SK-N-SH (cell line): ENCODE measurements around the gene WDFY2. TPM values are rescaled to one million over a fixed set of nuclear protein-coding genes. Genes with fewer than 3 reads are reported as not detected.

Experiments used
- CTCF ChIA-PET: fragments of 300-600, 350-600 bp; formaldehyde crosslinking; extraction: SDS; loops from one replicate; lab custom pipeline; 2021; lab: Yijun Ruan, JAX
- POLR2A ChIA-PET: fragments of 350-600 bp; sonication (Branson Sonifier 250); formaldehyde crosslinking; extraction: SDS; loops from one replicate; lab custom pipeline; 2020; ENCODE audit warnings: antibody characterized with exemption, inconsistent platforms; lab: Yijun Ruan, JAX
- DNase-seq: peaks from one replicate; pipeline ENCODE4 v3.0.0; 2012
- H2AFZ ChIP-seq: fragments of 200-600 bp; sonication (generic); 2 replicates; pipeline ENCODE4 v1.8.1; 2016; ENCODE audit warnings: antibody characterized with exemption, mild to moderate bottlenecking, low read depth
- H3F3A ChIP-seq: fragments of 200-600 bp; sonication (generic); replicated peaks from 2 replicates; pipeline ENCODE3; 2016; ENCODE audit warnings: antibody characterized with exemption, mild to moderate bottlenecking; ENCODE audit not compliant: insufficient read depth
- H3K27ac ChIP-seq, 2 experiments: fragments of 200-500 bp in 1 of 2; fragments of 200-600 bp in 1 of 2; sonication (Bioruptor generic) in 1 of 2; sonication (generic), shearing (Covaris generic) in 1 of 2; 2 replicates each; pipeline versions ENCODE4 v1.5.1 to v1.6.1; 2014 to 2016; ENCODE audit warnings: low read depth in 2 of 2, inconsistent platforms in 1 of 2, low read length in 1 of 2, mild to moderate bottlenecking in 1 of 2, mixed read lengths in 1 of 2
- H3K27me3 ChIP-seq: fragments of 200-600 bp; sonication (generic), shearing (Covaris generic); 2 replicates; pipeline ENCODE4 v1.6.1; 2016; ENCODE audit warnings: mixed run types; ENCODE audit not compliant: insufficient read depth
- H3K36me3 ChIP-seq, 2 experiments: fragments of 200-500 bp in 1 of 2; fragments of 200-600 bp in 1 of 2; sonication (Bioruptor generic) in 1 of 2; sonication (generic) in 1 of 2; replicated peaks in 1 of 2; 2 replicates each; pipeline versions ENCODE3 to v1.5.1; 2014 to 2016; ENCODE audit warnings: low read length in 1 of 2, mild to moderate bottlenecking in 1 of 2; ENCODE audit not compliant: insufficient read depth in 2 of 2, control insufficient read depth in 1 of 2
- H3K4me1 ChIP-seq, 2 experiments: fragments of 200-500 bp in 1 of 2; fragments of 200-600 bp in 1 of 2; sonication (Bioruptor generic) in 1 of 2; sonication (generic), shearing (Covaris generic) in 1 of 2; 2 replicates each; pipeline versions ENCODE4 v1.5.1 to v1.6.1; 2014 to 2016; ENCODE audit warnings: low read depth in 1 of 2, low read length in 1 of 2, mixed run types in 1 of 2; ENCODE audit not compliant: insufficient read depth in 2 of 2, control insufficient read depth in 1 of 2
- H3K4me2 ChIP-seq: fragments of 200-600 bp; sonication (generic), shearing (Covaris generic); 2 replicates; pipeline ENCODE4 v1.6.1; 2017; ENCODE audit warnings: mixed run types
- H3K4me3 ChIP-seq, 2 experiments: fragments of 200-500 bp in 1 of 2; fragments of 200-600 bp in 1 of 2; sonication (Bioruptor generic) in 1 of 2; sonication (generic), shearing (Covaris generic) in 1 of 2; 2 replicates each; pipeline versions ENCODE4 v1.5.1 to v1.8.1; 2014 to 2016; ENCODE audit warnings: low read depth in 2 of 2, inconsistent platforms in 1 of 2, low read length in 1 of 2, mild to moderate bottlenecking in 1 of 2, mixed read lengths in 1 of 2, moderate library complexity in 1 of 2
- H3K79me2 ChIP-seq: fragments of 200-600 bp; sonication (generic); 2 replicates; pipeline ENCODE4 v1.8.1; 2017; ENCODE audit warnings: mild to moderate bottlenecking; ENCODE audit not compliant: insufficient read depth
- H3K9ac ChIP-seq: fragments of 200-600 bp; sonication (generic); 2 replicates; pipeline ENCODE4 v1.6.1; 2017; ENCODE audit warnings: mixed run types
- H3K9me2 ChIP-seq: fragments of 200-600 bp; sonication (generic); 2 replicates; pipeline ENCODE4 v1.6.1; 2017; ENCODE audit warnings: mixed run types
- H3K9me3 ChIP-seq: fragments of 200-600 bp; sonication (generic); 2 replicates; pipeline ENCODE4 v1.6.1; 2017; ENCODE audit warnings: mixed run types, mild to moderate bottlenecking, moderate library complexity
- H4K20me1 ChIP-seq: fragments of 200-600 bp; sonication (generic); 2 replicates; pipeline ENCODE4 v1.6.1; 2017; ENCODE audit warnings: mild to moderate bottlenecking, mixed run types; ENCODE audit not compliant: insufficient read depth
- CHD2 ChIP-seq: fragments of 150-350 bp; IDR thresholded peaks from 2 replicates; pipeline ENCODE4 v1.6.1; 2018; ENCODE audit warnings: low read length; ENCODE audit not compliant: partially characterized antibody
- CTCF ChIP-seq: fragments of 200-600 bp; sonication (generic); IDR thresholded peaks from 2 replicates; pipeline ENCODE4 v1.6.1; 2017; ENCODE audit warnings: antibody characterized with exemption, mild to moderate bottlenecking, moderate library complexity
- ELF1 ChIP-seq: IDR thresholded peaks from 2 replicates; pipeline ENCODE4 v1.4.0; 2012
- EP300 ChIP-seq, 2 experiments: IDR thresholded peaks; 2 replicates each; pipeline versions ENCODE4 v1.4.0 to v1.6.1; 2012; ENCODE audit warnings: borderline replicate concordance in 1 of 2, low read depth in 1 of 2, low read length in 1 of 2
- EZH2phosphoT487 ChIP-seq: fragments of 200-600 bp; sonication (generic); IDR thresholded peaks from 2 replicates; pipeline ENCODE4 v1.6.1; 2017; ENCODE audit warnings: low read depth, mixed run types, mild to moderate bottlenecking, antibody characterized with exemption, moderate library complexity, borderline replicate concordance
- MAX ChIP-seq: IDR thresholded peaks from 2 replicates; pipeline ENCODE4 v1.4.0; 2012; ENCODE audit warnings: low read depth
- MXI1 ChIP-seq: IDR thresholded peaks from 2 replicates; pipeline ENCODE4 v1.6.1; 2012; ENCODE audit warnings: mild to moderate bottlenecking, low read depth, low read length, improper control_type of control experiment
- NFIC ChIP-seq: IDR thresholded peaks from 2 replicates; pipeline ENCODE4 v1.4.0; 2012; ENCODE audit warnings: borderline replicate concordance
- NRF1 ChIP-seq: IDR thresholded peaks from 2 replicates; pipeline ENCODE4 v1.6.1; 2012; ENCODE audit warnings: low read depth, mild to moderate bottlenecking, low read length
- POLR2AphosphoS5 ChIP-seq: IDR thresholded peaks from 2 replicates; pipeline ENCODE4 v1.6.1; 2012; ENCODE audit warnings: low read depth, low read length
- RAD21 ChIP-seq: IDR thresholded peaks from 2 replicates; pipeline ENCODE4 v1.6.1; 2012; ENCODE audit warnings: mild to moderate bottlenecking, low read length
- RCOR1 ChIP-seq: fragments of 150-350 bp; IDR thresholded peaks from 2 replicates; pipeline ENCODE4 v1.6.1; 2017; ENCODE audit warnings: antibody characterized with exemption, low read length
- RFX5 ChIP-seq: IDR thresholded peaks from 2 replicates; pipeline ENCODE4 v1.6.1; 2012; ENCODE audit warnings: mild to moderate bottlenecking, improper control_type of control experiment, low read length
- RXRA ChIP-seq: IDR thresholded peaks from 2 replicates; pipeline ENCODE4 v1.4.0; 2012; ENCODE audit warnings: low read depth, mild to moderate bottlenecking, borderline replicate concordance
- SMC3 ChIP-seq: IDR thresholded peaks from 2 replicates; pipeline ENCODE4 v1.6.1; 2012; ENCODE audit warnings: low read depth, low read length, improper control_type of control experiment
- TAF1 ChIP-seq: IDR thresholded peaks from 2 replicates; pipeline ENCODE4 v1.6.1; 2012; ENCODE audit warnings: low read depth, mild to moderate bottlenecking, low read length, moderate library complexity, borderline replicate concordance
- TEAD4 ChIP-seq: IDR thresholded peaks from 2 replicates; pipeline ENCODE4 v1.4.0; 2012; ENCODE audit warnings: mild to moderate bottlenecking, borderline replicate concordance; ENCODE audit not compliant: insufficient read depth
- USF2 ChIP-seq: fragments of 150-350 bp; IDR thresholded peaks from 2 replicates; pipeline ENCODE4 v1.6.1; 2017; ENCODE audit warnings: antibody characterized with exemption, low read length, low read depth, borderline replicate concordance
- WGBS: methylation state at CpG from one replicate; pipeline ENCODE4 v1.1.6; 2017; ENCODE audit warnings: low lambda C conversion rate; 5-methylcytosine and 5-hydroxymethylcytosine counted together
- polyA plus RNA-seq, 3 experiments: library from polyadenylated mRNA; depleted of rRNA; stranded (reverse); fragments of >200 nt; gene quantifications; 2 replicates each; pipeline ENCODE4 v1.2.3, GENCODE V29; 2012

WDFY2 gene
- polyA plus RNA-seq, 1 of the 3 experiments (the other 2 are of a cell fraction) = 4.1 TPM

- no peak overlapping the region for H3K4me3 ChIP-seq
- H3K9me2 ChIP-seq = no peaks in the 10 kb centered on the region
- WGBS = 100% methylated on average over 10 of the region's 12 CpGs
- H3K36me3 ChIP-seq = peaks cover 45 to 51% of the 10 kb centered on the region in 2 experiments
- no peak for TF ChIP-seq MAX
- no peak for TF ChIP-seq RXRA
- TF ChIP-seq RFX5 = no peak
- TF ChIP-seq TAF1 = no peak
- no peak for TF ChIP-seq POLR2AphosphoS5
- TF ChIP-seq TEAD4 = no peak
- no peak for TF ChIP-seq CHD2
- TF ChIP-seq MXI1 = no peak
- no peak for TF ChIP-seq NFIC
- TF ChIP-seq ELF1 = no peak
- no peak for TF ChIP-seq EZH2phosphoT487
- TF ChIP-seq NRF1 = no peak
- no peak for TF ChIP-seq CTCF
- TF ChIP-seq EP300 (IDR thresholded peaks at IDR 0.05; ENCODE audit: borderline replicate concordance in 1 of 2, low read depth in 1 of 2, low read length in 1 of 2) = no peak
- no peak for TF ChIP-seq SMC3
- no peak for TF ChIP-seq RCOR1
- no peak for TF ChIP-seq USF2
- no peak for TF ChIP-seq RAD21
- H2AFZ ChIP-seq = no peak overlapping the region
- no peak for DNase-seq
- H3K9me3 ChIP-seq = no peaks in the 10 kb centered on the region
- no peaks in the 10 kb centered on the region for H4K20me1 ChIP-seq
- H3K79me2 ChIP-seq = no peaks in the 10 kb centered on the region
- no peak overlapping the region for H3K27ac ChIP-seq
- ChIA-PET CTCF (interaction anchor here (1.3 to 1.4 kb wide), 2 partner anchors 9 to 11 kb away, joined by 3 to 4 read pairs; no protein-coding TSS in a partner anchor), POLR2A (no interaction called here)
- no peaks in the 10 kb centered on the region for H3K27me3 ChIP-seq
- H3K4me2 ChIP-seq = no peak overlapping the region
- H3K4me1 ChIP-seq = peaks cover 4 to 10% of the 10 kb centered on the region in 2 experiments; a peak in 3 of 4 replicates
- peaks cover 10% of the 10 kb centered on the region for H3F3A ChIP-seq
- H3K9ac ChIP-seq = no peak overlapping the region
Measured at GRCh38 chr13:51760592-51760991, 176.3 kb downstream of the WDFY2 start.
